HG03060 (cell line): ENCODE results near the gene LDLRAD2.
"Not testable (repeated sequence)": the region's sequence is repeated elsewhere in the genome, so short reads cannot be mapped to it uniquely, and the experiment has no call there.

Experiments used
- ATAC-seq: cut with Tn5 transposase; IDR thresholded peaks from one replicate; pipeline ENCODE4 v1.9.1; 2021; ENCODE audit warnings: low read depth, moderate number of reproducible peaks; ENCODE audit not compliant: unreplicated experiment

LDLRAD2 gene

DNA sequence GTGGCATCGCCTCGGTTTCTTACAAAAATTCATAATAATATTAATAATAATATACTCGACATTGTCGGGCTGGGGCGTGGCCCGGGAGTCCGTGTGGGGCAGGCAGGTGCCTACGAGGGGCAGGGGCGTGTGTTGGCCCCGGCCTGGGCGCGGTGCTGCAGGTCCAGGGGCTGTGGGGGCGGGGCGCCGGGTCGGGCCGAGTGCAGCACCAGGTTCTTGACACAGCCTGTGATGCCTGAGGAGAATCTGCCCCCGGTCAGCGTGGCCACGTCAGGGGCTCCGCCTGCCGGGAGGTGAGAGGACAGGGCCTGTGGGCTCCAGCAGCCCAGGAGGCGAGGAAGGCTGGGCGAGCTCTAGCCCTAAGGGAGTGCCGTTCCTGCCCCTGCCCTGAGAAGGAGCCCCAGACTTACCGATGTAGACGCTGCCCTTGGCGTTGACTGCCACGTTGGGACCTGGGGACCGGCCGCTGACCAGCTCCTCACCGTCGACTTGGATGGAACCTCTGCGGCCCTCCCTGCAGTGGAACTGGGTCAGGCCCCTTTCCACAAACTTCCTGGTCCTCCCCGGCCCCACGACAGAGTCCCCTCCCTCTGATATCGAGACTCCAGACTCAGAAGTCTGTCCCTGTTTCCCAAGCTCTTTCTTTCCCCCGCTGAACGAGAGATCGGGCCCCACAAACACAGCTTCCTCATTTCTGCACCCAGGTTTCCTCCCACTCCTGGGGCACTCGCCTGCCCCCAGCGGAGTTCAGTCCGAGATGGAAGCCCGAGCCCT lies 11.3 kb downstream of the LDLRAD2 start:
- ATAC-seq, result no peak

DNA sequence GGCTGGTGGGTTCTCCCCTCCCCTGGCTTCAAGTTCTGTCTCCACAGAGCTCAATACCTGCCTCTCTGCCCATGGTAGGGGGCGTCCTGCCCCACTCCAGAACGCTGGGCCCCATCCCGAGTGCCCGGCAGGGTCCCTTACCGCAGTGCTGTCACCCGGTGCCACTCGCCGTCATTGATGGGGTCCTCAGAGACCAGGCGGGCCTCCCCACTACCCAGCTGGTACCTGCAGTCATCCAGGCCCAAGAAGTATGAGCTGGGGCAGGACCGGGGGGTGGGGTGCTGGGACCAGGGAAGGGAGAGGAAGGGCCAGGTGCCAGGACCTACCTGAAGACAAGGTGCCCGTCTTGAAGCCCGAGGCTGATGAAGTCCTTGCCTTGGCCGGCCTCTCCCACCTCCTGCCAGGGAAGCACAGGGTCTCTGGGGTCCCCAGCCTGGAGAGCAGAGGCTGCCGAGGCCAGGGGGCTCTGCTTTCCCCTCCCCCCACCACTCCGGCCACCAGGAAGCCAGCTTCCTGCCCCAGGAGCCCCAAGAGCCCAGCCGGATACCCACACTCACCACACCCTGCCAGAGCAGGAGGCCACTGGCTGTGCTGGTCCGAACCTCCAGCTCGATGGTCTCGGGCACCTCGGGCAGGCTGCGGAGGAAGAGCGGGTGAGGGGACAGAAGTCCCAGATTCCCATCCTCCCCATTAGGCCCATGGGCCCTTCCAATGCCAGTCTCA lies 12.1 kb downstream of the LDLRAD2 start:
- no peak for ATAC-seq

DNA sequence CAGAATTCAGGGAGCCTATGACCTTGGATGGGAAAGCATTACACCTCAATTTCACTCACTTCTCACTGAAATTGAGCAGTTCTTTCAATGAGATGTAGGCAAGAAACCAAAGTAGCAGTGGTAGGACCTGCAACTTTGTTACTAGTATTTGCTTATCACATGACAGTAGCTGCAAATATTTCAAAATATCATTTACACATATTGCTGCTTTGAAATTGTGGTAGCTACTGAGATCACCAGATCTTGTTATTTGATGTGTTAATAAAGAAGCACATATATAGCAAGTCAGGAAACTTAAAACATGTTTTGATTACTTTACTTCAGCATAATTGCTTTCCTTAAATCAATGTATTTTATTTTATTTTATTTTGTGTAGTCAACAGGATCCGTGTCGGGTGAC lies 12.9 kb downstream of the LDLRAD2 start:
- ATAC-seq, result no peak

DNA sequence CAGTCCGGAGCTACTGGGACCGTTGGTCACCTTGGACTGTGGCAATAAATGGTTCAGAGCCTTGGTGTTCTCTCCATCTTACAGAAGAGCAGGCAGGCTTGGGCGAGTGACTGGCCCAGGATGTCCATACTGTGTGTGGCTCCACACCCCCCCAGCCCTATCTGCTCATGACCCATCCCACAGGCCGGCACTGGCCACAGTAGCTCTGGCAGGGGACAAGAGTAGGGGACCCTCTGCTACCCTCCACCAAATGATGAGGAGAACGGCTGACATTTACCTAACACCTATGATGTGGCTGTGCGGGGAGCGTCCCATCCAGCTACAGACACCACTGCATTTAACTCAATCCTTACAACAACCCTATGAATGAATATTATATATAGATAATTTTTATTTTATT lies 13.3 kb downstream of the LDLRAD2 start:
- no peak for ATAC-seq

DNA sequence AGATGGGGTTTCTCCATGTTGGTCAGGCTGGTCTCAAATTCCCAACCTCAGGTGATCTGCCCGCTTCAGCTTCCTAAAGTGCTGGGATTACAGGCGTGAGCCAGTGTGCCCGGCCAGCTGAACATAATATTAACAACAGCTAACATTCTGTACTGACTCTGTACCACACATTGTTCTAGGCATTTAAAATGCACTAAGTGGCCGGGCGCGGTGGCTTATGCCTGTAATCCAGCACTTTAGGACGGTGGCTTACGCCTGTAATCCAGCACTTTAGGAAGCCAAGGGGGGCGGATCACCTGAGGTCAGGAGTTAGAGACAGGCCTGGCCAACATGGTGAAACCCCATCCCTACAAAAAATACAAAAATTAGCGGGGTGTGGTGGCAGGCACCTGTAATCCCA lies 14.6 kb downstream of the LDLRAD2 start:
- not testable (repeated sequence) for ATAC-seq

DNA sequence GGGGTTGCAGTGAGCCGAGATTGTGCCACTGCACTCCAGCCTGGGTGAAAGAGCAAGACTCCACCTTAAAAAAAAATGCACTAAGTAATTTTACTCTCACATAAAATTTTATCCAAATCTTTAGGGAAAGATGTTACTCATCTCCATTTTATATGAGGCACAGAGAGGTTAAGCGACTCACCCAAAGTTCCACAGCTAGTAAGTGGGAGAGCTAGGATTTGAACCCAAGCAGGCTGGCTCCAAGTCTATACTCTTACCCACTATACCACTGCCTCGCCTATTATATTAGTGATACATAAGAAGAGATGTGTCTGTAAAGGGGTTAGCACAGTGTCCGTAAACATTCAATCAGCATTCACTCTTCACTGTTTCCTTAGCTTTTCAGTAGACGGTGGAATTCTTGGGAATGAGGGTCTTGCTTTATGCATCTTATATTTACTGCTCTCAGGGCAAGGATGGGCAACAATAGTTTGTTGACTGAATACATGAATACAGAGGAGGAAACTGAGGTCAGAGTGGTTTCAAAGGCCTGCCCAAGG lies 15.1 kb downstream of the LDLRAD2 start:
- ATAC-seq, result no peak

DNA sequence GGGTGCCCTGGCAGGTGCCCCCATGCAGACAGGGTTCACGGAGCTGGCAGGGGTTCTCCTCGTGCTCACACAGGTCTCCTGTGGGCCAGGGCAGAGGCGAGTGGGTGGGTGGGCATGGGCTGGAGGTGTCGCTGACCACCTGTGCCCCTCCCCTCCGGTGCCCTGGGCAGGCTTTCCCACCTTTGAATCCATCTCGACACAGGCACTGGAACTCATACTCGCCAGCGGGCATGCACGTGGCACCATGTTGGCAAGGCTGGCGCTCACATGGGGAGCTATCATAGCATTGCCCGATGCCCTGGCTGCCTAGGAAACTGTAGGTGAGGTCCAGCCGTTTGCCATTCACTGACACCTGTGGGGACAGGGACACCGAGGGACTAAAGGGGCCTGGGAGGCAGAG lies 16.0 kb downstream of the LDLRAD2 start:
- no peak for ATAC-seq

DNA sequence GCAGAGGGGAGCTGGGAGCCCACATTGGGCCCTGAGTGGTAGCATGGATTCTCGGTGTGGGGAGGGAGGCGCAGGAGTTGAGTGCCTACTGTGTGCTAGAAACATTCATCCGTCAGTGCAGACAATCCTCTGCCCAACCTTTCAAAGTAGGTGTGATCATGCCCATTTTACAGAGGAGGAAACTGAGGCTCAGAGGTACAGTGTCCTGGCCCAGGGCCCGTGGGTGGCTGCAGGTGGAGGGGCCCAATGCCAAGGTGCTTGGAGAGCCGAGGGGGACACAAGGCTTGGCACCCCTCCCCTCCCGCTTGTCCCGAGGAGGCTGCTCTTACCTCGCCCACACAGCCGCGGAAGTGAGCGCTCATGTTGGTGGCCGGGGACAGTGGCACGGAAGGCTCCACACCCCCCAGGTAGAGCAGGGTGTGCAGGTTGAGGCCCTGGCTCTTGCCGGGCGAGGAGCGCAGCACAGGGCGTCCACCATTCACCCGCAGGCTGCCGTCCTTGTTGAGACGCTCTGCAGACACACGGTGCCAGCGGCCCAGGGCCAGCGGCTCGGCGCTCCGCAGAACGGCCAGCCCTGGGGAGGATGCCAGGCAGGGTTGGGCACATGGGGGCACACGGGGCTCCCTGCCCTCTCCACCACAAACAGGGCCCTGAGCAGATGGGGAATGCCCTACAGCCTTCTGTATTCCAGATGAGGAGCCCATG lies 16.6 kb downstream of the LDLRAD2 start:
- ATAC-seq, result no peak

DNA sequence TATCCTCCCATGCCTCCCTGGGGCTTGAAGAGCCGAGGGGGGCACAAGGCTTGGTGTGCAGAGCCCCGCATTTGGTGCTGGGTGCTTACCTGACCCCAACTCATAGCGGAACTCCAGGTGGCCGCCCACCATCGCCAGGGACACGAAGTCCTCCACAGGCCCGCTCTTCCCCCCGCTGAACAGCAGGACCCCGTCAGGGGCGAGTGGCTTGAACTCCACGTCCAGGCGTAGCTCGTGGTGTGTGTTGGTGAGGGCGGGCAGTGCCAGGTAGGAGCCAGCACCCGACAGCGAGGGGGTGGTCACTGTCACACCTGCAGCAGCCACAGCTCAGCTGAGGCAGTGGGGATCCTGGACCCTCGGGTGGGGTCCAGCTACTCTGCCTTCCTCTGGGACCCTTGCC lies 17.2 kb downstream of the LDLRAD2 start:
- no peak for ATAC-seq

DNA sequence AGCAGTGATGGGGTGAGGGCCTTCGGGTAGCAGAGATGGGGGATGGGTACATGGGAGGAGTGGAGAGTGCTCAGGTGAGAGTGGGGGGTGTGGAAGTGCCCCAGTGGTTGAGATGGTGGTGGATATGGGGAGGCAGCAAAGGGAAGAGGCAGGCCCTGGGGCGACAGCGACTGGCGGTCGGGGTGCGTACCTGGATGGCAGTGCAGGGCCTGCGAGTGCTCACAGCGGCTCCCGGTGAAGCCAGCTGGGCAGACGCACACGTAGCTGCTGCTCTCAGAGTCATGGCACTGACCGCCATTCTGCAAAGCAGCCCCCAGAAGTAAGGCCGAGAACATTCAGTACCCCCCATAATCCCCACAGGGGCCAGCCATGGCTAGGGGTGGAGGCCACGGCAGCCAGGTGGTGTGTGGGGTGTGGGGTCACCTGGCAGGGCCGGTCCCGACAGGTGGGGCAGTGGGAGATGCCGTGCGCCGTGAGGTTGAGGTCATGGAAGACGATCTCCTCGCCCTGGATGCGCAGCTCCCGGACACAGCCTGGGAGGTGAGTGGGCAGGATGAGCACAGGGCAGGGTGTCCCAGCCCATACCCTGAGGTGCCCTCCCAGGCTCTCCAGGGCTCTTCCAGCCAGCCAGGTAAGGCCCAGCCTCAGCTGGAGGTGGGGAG lies 18.9 kb downstream of the LDLRAD2 start:
- ATAC-seq, result no peak

DNA sequence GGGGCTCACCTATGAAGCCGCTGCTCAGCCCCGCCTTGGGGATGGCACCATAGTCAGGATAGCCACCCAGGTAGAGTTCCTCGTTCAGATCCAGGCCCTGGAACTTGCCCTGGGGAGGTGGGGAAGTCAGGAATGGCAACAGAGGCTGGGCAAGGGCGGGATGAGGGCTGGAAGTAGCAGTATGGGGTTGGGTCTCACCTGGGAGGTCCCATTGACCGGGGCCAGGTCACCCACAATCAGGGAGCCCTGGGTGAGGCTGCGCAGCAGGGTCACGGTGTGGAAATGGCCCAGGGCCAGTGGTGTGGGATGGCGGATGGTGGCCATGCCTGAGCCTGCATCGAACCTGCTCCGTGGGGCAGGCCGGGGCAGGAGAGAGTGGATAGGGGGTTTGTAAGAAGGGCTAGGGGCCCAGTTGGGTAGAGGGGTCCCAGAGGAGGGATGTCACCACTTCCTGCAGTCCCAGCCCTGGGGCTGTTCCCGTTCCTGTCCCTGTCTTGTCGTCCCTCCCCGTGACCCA lies 19.4 kb downstream of the LDLRAD2 start:
- no peak for ATAC-seq

DNA sequence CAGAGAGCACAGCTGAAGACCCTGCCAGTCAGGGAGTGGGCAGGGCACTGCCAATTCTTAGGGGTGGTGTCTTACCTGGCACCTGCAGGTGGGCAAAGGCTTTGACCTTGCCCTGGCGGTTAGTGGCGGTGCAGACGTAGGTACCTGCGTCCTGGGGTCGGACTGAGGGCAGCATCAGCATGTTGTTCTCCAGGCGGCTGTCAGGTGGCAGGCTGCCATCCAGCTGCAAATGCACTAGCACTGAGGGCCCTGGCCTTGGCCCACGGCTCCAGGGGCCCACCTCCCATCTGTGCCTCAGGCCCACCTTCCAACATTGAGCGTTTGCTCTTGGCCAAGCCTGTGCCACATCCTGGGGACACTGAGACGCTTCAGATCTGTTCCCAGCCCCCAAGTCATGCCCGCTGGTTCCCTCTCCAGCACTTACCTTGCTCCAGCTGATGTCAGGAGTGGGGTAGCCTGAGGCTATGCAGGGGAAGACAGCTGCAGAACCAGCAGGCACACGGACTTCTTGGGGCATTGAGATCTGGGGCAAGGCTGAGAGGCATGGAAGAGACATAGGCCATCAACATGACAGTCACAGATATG lies 21.4 kb downstream of the LDLRAD2 start:
- ATAC-seq, result no peak

DNA sequence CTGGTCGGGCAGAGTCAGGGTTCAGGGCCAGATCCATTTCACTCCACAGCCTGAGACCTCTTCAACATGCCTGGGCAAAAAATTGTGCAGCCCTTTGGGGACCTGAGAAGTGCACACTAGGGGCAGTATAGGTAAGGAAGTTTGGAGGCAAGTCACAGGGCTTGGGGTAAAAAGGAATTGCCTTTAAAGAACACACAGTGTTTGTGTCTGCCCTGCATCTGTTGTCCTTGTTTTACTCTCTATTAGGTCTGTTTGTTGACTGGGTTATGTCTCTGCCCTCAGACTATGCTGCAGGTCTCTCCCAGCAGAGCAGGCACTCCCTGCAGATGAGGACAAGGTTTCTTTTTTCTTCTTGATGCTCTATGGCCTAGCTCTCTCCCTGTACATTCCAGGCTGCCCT lies 22.0 kb downstream of the LDLRAD2 start:
- ATAC-seq, result no peak

DNA sequence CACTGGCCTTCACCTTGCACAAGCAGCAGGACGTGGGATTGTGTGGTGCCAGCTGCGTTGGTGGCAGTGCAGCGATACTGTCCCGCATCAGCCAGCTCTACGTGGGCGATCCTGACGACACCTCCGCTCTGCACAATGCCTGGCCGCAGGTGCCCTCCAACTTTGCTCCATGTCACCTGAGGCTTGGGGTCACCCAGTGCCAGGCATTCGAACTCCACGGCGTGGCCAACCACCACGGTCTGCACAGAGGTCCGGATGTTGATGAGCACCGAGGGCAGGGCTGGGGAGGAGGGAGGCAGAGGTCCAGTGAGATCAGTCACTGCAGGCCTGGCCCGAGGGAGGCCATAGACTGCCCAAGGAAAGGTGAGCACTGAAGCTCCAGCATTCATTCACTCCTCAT lies 22.6 kb downstream of the LDLRAD2 start:
- no peak for ATAC-seq

DNA sequence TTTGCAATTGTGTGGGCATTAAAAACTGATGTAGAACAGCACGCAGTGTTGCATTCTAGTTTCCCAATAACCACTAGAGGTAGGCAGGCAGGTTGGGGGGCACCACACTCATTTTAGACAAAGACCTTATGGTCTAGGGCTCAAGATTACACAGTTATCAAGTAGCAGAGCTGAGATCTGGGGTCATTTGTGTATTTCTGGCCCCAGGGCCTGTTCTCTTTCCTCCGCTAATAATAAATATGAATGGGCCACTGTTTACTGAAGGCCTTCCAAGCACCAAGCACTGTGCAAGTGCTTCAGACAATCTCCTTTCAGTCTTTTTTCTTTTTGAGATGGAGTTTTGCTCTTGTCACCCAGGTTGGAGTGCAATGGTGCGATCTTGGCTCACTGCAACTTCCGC lies 23.9 kb downstream of the LDLRAD2 start:
- ATAC-seq, result no peak

DNA sequence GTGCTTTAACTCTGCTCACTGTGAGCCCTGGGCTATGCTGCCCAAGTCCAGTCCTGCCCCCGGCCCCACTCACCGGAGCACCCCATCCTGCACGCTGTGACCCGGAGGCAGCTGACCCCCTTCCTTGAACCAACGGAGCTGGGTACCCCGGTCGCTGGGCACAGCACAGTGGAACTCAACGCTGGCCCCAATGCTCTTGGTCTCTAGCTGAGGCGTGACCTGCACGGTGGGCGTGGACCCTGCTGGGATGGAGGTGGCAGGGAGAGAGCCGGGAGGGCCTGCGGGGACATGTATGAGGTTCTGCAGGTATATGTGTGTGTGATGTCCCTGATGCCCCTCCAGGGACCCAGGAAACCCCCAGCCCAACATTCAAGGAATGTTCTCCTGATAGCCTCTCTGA lies 24.7 kb downstream of the LDLRAD2 start:
- no peak for ATAC-seq

DNA sequence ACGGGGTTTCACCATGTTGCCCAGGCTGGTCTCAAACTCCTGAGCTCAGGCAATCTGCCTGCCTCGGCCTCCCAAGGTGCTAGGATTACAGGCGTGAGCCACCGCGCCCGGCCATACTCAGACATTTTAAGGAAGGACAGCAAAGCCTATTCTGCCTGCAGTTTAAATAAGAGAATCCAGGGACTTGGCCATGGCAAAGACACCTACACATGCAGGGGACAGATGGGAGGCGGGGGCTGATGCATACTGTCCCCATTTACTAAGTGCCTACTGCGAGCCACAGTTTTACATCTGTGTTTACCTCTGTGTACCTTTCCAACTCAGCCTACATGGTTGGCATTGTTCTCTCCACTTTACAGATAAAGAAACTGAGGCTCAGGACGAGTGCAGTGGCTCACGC lies 25.4 kb downstream of the LDLRAD2 start:
- ATAC-seq, result no peak

DNA sequence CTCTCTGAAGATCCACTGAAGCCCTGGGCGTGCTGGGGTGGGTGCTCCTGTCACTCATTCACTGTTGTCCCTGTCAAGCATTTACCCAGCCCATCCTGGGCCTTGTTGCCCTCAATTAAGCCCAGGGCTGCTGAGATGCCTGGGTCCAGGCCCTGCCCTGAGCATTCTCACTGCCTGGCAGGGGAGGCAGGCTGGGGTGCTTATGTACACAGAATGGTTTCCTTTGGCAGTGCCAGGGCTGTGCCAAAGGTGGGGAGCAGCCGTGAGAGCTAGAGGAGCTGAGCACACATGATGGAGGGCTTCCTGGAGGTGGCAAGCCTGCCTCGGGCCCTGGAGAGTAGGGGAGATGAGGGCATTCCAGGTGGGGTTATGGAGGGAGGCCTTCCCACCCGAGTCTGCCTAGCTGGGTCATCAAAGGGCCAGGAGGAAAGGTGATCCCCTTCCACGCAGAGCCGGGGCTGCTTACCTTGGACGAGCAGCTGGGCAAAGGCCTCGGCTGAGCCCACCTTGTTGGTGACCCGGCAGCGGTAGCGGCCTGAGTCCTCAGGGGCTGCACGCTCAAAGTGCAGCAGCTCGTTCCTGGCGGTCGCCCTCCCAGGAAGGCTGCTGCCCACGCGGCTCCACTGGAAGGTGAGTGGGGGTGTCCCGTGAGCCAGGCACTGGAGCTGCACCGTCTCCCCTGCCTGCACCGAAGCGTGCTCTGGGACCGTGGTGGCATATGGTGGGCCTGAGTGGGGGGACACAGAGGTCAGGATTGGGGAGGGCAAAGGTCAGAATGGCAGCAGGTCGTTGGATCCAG lies 26.5 kb downstream of the LDLRAD2 start:
- ATAC-seq, result no peak

DNA sequence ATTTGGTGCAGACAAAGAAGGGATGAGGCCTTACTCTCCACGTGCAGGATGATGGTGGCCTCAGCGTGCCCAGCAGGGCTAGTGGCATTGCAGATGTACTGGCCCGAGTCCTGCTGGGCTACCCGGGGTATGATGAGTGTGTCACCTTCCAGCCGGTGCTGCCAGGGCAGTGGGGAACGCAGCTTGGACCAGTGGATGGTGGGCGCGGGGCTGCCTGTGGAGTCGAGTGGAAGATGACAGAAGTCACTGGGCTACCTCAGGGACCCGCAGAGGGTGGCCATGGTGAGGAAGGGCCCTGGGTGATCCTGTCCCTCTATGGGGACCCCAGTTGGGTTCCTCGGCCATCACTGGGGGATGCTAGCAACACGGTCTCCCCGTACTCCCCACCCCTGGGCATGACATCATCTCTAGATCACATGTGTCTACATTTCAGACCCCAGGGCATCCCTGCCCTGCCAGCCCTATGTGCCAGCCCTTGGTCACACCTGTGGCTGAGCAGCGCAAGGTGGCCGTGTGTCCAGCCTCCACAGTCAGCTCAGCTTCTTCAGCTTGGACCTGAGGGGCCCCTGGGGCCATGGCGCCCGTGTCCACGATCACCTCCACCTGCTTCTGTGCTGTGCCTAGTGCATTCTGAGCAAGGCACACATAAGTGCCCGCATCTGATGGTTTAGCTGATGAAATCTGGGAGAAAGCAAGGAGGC lies 27.4 kb downstream of the LDLRAD2 start:
- ATAC-seq, result no peak
